SK-N-SH (cell line): Measurements from ENCODE around the gene FLYWCH1. TPM values are rescaled to one million over a fixed set of nuclear protein-coding genes. Genes with fewer than 3 reads are reported as not detected.
A peak's percentile ranks its signal among the peaks of the same experiment; 100 is the strongest.

Experiments used
- CTCF ChIA-PET: fragments of 300-600, 350-600 bp; formaldehyde crosslinking; extraction: SDS; loops from one replicate; lab custom pipeline; 2021; lab: Yijun Ruan, JAX
- POLR2A ChIA-PET: fragments of 350-600 bp; sonication (Branson Sonifier 250); formaldehyde crosslinking; extraction: SDS; loops from one replicate; lab custom pipeline; 2020; ENCODE audit warnings: antibody characterized with exemption, inconsistent platforms; lab: Yijun Ruan, JAX
- DNase-seq: peaks from one replicate; pipeline ENCODE4 v3.0.0; 2012
- H2AFZ ChIP-seq: fragments of 200-600 bp; sonication (generic); 2 replicates; pipeline ENCODE4 v1.8.1; 2016; ENCODE audit warnings: antibody characterized with exemption, mild to moderate bottlenecking, low read depth
- H3F3A ChIP-seq: fragments of 200-600 bp; sonication (generic); replicated peaks from 2 replicates; pipeline ENCODE3; 2016; ENCODE audit warnings: antibody characterized with exemption, mild to moderate bottlenecking; ENCODE audit not compliant: insufficient read depth
- H3K27ac ChIP-seq, 2 experiments: fragments of 200-500 bp in 1 of 2; fragments of 200-600 bp in 1 of 2; sonication (Bioruptor generic) in 1 of 2; sonication (generic), shearing (Covaris generic) in 1 of 2; 2 replicates each; pipeline versions ENCODE4 v1.5.1 to v1.6.1; 2014 to 2016; ENCODE audit warnings: low read depth in 2 of 2, inconsistent platforms in 1 of 2, low read length in 1 of 2, mild to moderate bottlenecking in 1 of 2, mixed read lengths in 1 of 2
- H3K27me3 ChIP-seq: fragments of 200-600 bp; sonication (generic), shearing (Covaris generic); 2 replicates; pipeline ENCODE4 v1.6.1; 2016; ENCODE audit warnings: mixed run types; ENCODE audit not compliant: insufficient read depth
- H3K36me3 ChIP-seq, 2 experiments: fragments of 200-500 bp in 1 of 2; fragments of 200-600 bp in 1 of 2; sonication (Bioruptor generic) in 1 of 2; sonication (generic) in 1 of 2; replicated peaks in 1 of 2; 2 replicates each; pipeline versions ENCODE3 to v1.5.1; 2014 to 2016; ENCODE audit warnings: low read length in 1 of 2, mild to moderate bottlenecking in 1 of 2; ENCODE audit not compliant: insufficient read depth in 2 of 2, control insufficient read depth in 1 of 2
- H3K4me1 ChIP-seq, 2 experiments: fragments of 200-500 bp in 1 of 2; fragments of 200-600 bp in 1 of 2; sonication (Bioruptor generic) in 1 of 2; sonication (generic), shearing (Covaris generic) in 1 of 2; 2 replicates each; pipeline versions ENCODE4 v1.5.1 to v1.6.1; 2014 to 2016; ENCODE audit warnings: low read depth in 1 of 2, low read length in 1 of 2, mixed run types in 1 of 2; ENCODE audit not compliant: insufficient read depth in 2 of 2, control insufficient read depth in 1 of 2
- H3K4me2 ChIP-seq: fragments of 200-600 bp; sonication (generic), shearing (Covaris generic); 2 replicates; pipeline ENCODE4 v1.6.1; 2017; ENCODE audit warnings: mixed run types
- H3K4me3 ChIP-seq, 2 experiments: fragments of 200-500 bp in 1 of 2; fragments of 200-600 bp in 1 of 2; sonication (Bioruptor generic) in 1 of 2; sonication (generic), shearing (Covaris generic) in 1 of 2; 2 replicates each; pipeline versions ENCODE4 v1.5.1 to v1.8.1; 2014 to 2016; ENCODE audit warnings: low read depth in 2 of 2, inconsistent platforms in 1 of 2, low read length in 1 of 2, mild to moderate bottlenecking in 1 of 2, mixed read lengths in 1 of 2, moderate library complexity in 1 of 2
- H3K79me2 ChIP-seq: fragments of 200-600 bp; sonication (generic); 2 replicates; pipeline ENCODE4 v1.8.1; 2017; ENCODE audit warnings: mild to moderate bottlenecking; ENCODE audit not compliant: insufficient read depth
- H3K9ac ChIP-seq: fragments of 200-600 bp; sonication (generic); 2 replicates; pipeline ENCODE4 v1.6.1; 2017; ENCODE audit warnings: mixed run types
- H3K9me2 ChIP-seq: fragments of 200-600 bp; sonication (generic); 2 replicates; pipeline ENCODE4 v1.6.1; 2017; ENCODE audit warnings: mixed run types
- H3K9me3 ChIP-seq: fragments of 200-600 bp; sonication (generic); 2 replicates; pipeline ENCODE4 v1.6.1; 2017; ENCODE audit warnings: mixed run types, mild to moderate bottlenecking, moderate library complexity
- H4K20me1 ChIP-seq: fragments of 200-600 bp; sonication (generic); 2 replicates; pipeline ENCODE4 v1.6.1; 2017; ENCODE audit warnings: mild to moderate bottlenecking, mixed run types; ENCODE audit not compliant: insufficient read depth
- FOXJ3 ChIP-seq: sonication (generic); formaldehyde crosslinking; IDR thresholded peaks from 2 replicates; pipeline ENCODE4 v1.5.1; 2020; ENCODE audit warnings: mild to moderate bottlenecking, missing genetic modification reagents
- GABPA ChIP-seq: IDR thresholded peaks from 2 replicates; pipeline ENCODE4 v1.4.0; 2012; ENCODE audit warnings: low read depth, mild to moderate bottlenecking
- NFIC ChIP-seq: IDR thresholded peaks from 2 replicates; pipeline ENCODE4 v1.4.0; 2012; ENCODE audit warnings: borderline replicate concordance
- TAF1 ChIP-seq: IDR thresholded peaks from 2 replicates; pipeline ENCODE4 v1.6.1; 2012; ENCODE audit warnings: low read depth, mild to moderate bottlenecking, low read length, moderate library complexity, borderline replicate concordance
- WGBS: methylation state at CpG from one replicate; pipeline ENCODE4 v1.1.6; 2017; ENCODE audit warnings: low lambda C conversion rate; 5-methylcytosine and 5-hydroxymethylcytosine counted together
- polyA plus RNA-seq, 3 experiments: library from polyadenylated mRNA; depleted of rRNA; stranded (reverse); fragments of >200 nt; gene quantifications; 2 replicates each; pipeline ENCODE4 v1.2.3, GENCODE V29; 2012
- TF ChIP-seq, protein P1 (sequence below): fragments of 200-600 bp; sonication (generic); IDR thresholded peaks from 2 replicates; pipeline ENCODE4 v1.6.1; 2017; ENCODE audit warnings: antibody characterized with exemption, mild to moderate bottlenecking, moderate library complexity
- TF ChIP-seq, protein P2 (sequence below): IDR thresholded peaks from 2 replicates; pipeline ENCODE4 v1.6.1; 2012; ENCODE audit warnings: mild to moderate bottlenecking, low read depth, low read length, moderate library complexity

Gene FLYWCH1
- polyA plus RNA-seq, 1 of the 3 experiments (the other 2 are of a cell fraction): 30.1 TPM

DNA sequence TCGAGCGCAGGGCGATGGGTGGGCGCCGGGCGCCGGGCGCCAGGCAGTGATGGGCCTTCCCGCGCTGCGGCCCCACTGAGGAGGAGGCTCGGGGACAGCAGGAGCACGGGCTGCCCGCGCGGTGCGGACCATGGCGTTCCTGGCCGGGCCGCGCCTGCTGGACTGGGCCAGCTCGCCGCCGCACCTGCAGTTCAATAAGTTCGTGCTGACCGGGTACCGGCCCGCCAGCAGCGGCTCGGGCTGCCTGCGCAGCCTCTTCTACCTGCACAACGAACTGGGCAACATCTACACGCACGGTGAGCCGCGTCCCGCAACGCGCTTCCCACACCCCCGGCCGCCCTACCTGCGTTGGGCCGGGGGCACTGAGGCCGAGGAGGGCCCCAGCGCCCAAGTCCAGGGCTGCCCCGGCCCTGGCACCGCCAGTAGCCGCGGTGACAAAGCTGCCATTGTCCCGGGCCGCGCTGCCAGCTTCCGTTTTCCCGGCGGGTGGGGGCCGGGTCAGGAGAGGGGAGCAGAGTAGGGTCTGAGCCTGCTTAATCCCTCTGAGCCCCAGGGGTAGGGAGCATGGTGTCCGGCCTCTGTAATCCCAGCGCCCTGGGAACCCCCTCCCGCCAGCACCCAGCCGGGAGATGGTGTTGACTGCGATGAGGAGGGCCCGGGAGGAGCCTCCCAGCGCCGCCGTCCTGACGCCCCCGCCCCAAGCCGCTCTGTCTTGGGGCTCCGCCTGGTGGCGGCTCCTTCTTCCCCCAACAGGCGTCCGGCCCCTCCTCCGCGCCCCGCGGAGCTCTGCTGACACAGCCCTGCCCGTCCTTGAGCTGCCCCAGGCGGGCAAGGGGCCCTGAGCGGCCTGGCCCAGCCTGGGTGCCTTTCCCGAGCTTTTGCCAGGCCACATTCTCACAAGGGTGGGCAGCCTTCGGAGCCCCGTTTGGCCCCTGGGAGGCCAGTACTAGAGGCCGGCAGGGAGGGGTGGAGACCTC lies 58.1 kb downstream of the FLYWCH1 start:
- Histone ChIP-seq H2AFZ (peak overlapping the region; percentile 68), H3K4me3 (peak overlapping the region; percentile 74 to 80), H3K9ac (peak overlapping the region; percentile 68), H3K9me2 (no peaks in the 10 kb centered on the region), H3K36me3 (no peaks in the 10 kb centered on the region), H3K27me3 (no peaks in the 10 kb centered on the region), H3K4me1 (peaks cover 0 to 39% of the 10 kb centered on the region in 2 experiments; a peak in 1 of 4 replicates), H4K20me1 (peaks cover 31% of the 10 kb centered on the region; the same call in 1 of the 2 replicates), H3K27ac (peak overlapping the region in 1 of 2 experiments; percentile 65; a peak in 2 of 4 replicates)
- POLR2A ChIA-PET: interaction anchor here (1.9 kb wide), 1 partner anchor 11 kb away, joined by 12 read pairs; the partner anchor contains the start of gene PKMYT1
- CTCF ChIA-PET: interaction anchor here (0.6 to 1.4 kb wide), 13 partner anchors 8 to 190 kb away, joined by 3 to 7 read pairs (median 3); no protein-coding TSS in a partner anchor
- DNase-seq: peak; percentile 85
- TF ChIP-seq, protein P1, sequence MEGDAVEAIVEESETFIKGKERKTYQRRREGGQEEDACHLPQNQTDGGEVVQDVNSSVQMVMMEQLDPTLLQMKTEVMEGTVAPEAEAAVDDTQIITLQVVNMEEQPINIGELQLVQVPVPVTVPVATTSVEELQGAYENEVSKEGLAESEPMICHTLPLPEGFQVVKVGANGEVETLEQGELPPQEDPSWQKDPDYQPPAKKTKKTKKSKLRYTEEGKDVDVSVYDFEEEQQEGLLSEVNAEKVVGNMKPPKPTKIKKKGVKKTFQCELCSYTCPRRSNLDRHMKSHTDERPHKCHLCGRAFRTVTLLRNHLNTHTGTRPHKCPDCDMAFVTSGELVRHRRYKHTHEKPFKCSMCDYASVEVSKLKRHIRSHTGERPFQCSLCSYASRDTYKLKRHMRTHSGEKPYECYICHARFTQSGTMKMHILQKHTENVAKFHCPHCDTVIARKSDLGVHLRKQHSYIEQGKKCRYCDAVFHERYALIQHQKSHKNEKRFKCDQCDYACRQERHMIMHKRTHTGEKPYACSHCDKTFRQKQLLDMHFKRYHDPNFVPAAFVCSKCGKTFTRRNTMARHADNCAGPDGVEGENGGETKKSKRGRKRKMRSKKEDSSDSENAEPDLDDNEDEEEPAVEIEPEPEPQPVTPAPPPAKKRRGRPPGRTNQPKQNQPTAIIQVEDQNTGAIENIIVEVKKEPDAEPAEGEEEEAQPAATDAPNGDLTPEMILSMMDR: peak; percentile 55
- no peak for TF ChIP-seq FOXJ3 (CRISPR knock-in tag)
- TF ChIP-seq, all 33 proteins: peak for 1
- Histone ChIP-seq H3K9me3 (no peaks in the 10 kb centered on the region), H3K4me2 (peak overlapping the region; percentile 96), H3F3A (peaks cover 8% of the 10 kb centered on the region), H3K79me2 (no peaks in the 10 kb centered on the region; the same call in 1 of the 2 replicates)
- WGBS: 7% methylated on average over 20 of the region's 83 CpGs

DNA sequence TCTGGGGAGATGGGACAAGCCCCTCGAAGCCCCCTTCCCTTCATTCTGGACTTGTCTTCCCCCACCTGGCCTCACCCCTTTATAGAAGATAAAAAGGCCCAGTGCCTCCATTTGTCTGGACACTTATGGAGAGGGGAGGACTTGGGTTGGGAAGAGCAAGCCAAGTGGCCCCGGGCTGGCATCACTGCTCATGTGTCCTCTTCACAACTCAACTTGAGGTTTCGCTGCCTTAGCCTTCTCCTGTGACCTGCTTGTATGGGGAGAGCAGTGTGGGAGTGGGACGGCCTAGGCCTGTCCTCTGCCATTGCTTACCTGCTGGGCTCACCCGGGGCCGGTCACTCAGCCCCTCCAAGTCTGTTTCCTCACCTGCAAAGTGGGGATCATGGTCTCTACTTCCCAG lies 58.8 kb downstream of the FLYWCH1 start:
- POLR2A ChIA-PET: interaction anchor here (1.9 kb wide), 1 partner anchor 10 kb away, joined by 12 read pairs; the partner anchor contains the start of gene PKMYT1
- Histone ChIP-seq H3K9me3 (no peaks in the 10 kb centered on the region), H3K9me2 (no peaks in the 10 kb centered on the region), H3F3A (peaks cover 8% of the 10 kb centered on the region), H3K27me3 (no peaks in the 10 kb centered on the region), H2AFZ (no peak overlapping the region), H3K4me2 (peak overlapping the region; percentile 96), H3K9ac (peak overlapping the region; percentile 68; the same call in 1 of the 2 replicates), H3K4me1 (peaks cover 0 to 36% of the 10 kb centered on the region in 2 experiments; a peak in 1 of 4 replicates), H3K27ac (no peak overlapping the region; a peak in 1 of 4 replicates), H3K36me3 (no peaks in the 10 kb centered on the region), H3K79me2 (no peaks in the 10 kb centered on the region; the same call in 1 of the 2 replicates), H3K4me3 (peak overlapping the region; percentile 74 to 80), H4K20me1 (peaks cover 31% of the 10 kb centered on the region; the same call in 1 of the 2 replicates)
- 31% methylated on average over 2 of the region's 6 CpGs for WGBS
- CTCF ChIA-PET: interaction anchor here (0.6 to 1.4 kb wide), 7 partner anchors 9 to 61 kb away, joined by 3 to 8 read pairs (median 5); no protein-coding TSS in a partner anchor
- TF ChIP-seq GABPA: no peak
- no peak for TF ChIP-seq NFIC
- TF ChIP-seq, protein P2, sequence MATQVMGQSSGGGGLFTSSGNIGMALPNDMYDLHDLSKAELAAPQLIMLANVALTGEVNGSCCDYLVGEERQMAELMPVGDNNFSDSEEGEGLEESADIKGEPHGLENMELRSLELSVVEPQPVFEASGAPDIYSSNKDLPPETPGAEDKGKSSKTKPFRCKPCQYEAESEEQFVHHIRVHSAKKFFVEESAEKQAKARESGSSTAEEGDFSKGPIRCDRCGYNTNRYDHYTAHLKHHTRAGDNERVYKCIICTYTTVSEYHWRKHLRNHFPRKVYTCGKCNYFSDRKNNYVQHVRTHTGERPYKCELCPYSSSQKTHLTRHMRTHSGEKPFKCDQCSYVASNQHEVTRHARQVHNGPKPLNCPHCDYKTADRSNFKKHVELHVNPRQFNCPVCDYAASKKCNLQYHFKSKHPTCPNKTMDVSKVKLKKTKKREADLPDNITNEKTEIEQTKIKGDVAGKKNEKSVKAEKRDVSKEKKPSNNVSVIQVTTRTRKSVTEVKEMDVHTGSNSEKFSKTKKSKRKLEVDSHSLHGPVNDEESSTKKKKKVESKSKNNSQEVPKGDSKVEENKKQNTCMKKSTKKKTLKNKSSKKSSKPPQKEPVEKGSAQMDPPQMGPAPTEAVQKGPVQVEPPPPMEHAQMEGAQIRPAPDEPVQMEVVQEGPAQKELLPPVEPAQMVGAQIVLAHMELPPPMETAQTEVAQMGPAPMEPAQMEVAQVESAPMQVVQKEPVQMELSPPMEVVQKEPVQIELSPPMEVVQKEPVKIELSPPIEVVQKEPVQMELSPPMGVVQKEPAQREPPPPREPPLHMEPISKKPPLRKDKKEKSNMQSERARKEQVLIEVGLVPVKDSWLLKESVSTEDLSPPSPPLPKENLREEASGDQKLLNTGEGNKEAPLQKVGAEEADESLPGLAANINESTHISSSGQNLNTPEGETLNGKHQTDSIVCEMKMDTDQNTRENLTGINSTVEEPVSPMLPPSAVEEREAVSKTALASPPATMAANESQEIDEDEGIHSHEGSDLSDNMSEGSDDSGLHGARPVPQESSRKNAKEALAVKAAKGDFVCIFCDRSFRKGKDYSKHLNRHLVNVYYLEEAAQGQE: no peak
- TF ChIP-seq TAF1: no peak
- DNase-seq: no peak
